Astrocyte of the hippocampus (primary cell): ENCODE data around the gene KMT2B.
A peak's percentile ranks its signal among the peaks of the same experiment; 100 is the strongest.

ENCODE experiments used
- DNase-seq: peaks from one replicate; pipeline ENCODE4 v3.0.0; 2011; ENCODE audit warnings: low read depth, low spot score

KMT2B gene

DNA sequence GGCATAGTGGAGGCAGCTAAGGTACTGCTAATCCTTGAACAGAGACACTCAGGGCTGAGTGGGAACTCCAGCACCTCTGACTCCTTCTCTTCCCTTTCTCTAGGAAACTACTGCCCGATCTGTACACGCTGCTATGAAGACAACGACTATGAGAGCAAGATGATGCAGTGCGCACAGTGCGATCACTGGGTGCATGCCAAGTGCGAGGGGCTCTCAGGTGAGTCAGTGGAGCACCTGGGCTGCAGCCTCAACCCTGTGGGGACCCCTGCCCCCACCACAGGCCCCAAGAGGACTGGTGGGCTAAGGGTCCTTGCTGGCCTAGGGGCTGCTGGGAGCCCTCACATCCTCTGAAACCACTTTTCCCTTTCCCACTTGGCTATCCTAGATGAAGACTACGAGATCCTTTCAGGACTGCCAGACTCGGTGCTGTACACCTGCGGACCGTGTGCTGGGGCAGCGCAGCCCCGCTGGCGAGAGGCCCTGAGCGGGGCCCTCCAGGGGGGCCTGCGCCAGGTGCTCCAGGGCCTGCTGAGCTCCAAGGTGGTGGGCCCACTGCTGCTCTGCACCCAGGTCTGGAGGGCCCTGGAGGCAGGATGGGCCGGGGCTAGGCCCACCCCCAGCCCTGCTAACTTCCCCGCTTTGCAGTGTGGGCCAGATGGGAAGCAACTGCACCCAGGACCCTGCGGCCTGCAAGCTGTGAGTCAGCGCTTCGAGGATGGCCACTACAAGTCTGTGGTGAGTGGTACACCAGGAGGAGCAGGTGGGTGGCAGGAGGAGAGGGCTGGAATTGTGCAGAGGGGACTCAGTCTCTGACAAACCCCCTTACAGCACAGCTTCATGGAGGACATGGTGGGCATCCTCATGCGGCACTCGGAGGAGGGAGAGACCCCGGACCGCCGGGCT lies 9.5 kb downstream of the KMT2B start:
- no peak for DNase-seq

DNA sequence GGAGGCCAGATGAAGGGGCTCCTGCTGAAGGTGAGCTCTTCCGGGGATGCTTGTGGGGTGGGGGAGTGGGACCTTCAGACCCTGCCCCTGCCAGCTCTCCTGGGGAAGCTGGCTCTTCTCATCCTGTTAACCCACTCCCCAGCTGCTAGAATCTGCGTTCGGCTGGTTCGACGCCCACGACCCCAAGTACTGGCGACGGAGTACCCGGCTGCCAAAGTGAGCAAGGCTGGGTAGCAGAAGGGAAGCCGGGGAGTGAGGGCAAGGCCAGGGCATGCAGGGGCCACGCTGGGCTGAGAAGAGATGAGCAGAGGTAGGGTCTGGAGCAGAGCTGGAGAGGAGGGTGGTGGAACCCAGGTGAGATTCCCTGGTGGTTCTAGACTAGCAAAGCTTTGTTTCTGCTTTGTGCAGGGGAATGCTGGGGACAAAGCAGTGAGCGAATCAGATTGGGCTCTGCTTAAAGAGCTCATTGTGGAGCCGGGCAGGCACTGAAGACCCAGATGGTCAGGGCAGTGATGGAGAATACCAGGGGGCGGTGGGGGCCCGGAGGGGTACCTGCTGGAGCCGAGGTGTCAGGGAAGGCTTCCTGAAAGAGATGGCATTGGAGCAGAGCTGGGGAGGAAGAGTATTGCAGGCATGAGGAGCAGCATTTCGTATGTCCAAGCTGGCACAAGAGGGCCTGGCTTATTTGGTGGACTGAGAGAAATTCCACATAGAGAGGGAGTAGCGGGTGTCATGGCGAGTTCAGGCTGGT lies 10.3 kb downstream of the KMT2B start:
- no peak for DNase-seq

DNA sequence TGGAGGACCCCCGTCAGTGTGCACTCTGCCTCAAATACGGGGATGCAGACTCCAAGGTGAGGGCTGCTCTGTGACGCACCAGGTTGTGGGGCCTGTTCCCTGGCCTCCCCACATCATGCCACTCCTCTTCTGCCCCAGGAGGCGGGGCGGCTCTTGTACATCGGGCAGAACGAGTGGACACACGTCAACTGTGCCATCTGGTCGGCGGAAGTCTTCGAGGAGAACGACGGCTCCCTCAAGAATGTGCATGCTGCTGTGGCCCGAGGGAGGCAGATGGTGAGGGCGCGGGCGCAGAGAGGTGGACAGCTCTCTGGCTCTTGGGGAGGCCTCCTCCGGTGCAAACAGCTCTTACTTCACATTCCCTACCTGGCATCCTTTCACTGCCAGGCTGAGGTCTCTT lies 11.2 kb downstream of the KMT2B start:
- no peak for DNase-seq

DNA sequence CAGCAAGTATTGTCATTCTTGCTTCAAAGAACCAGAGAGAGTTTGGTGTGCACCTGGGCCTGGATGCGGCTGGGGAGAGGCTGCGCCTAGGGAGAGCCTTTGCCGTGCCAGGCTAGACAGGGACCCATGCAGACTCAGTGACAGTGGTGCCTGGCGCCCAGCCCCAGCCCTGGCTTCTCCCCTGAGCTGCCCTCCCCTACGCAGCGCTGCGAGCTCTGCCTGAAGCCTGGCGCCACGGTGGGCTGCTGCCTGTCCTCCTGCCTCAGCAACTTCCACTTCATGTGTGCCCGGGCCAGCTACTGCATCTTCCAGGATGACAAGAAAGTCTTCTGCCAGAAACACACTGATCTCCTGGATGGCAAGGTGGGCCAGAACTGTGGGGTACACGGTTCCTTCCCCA lies 12.0 kb downstream of the KMT2B start:
- no peak for DNase-seq

DNA sequence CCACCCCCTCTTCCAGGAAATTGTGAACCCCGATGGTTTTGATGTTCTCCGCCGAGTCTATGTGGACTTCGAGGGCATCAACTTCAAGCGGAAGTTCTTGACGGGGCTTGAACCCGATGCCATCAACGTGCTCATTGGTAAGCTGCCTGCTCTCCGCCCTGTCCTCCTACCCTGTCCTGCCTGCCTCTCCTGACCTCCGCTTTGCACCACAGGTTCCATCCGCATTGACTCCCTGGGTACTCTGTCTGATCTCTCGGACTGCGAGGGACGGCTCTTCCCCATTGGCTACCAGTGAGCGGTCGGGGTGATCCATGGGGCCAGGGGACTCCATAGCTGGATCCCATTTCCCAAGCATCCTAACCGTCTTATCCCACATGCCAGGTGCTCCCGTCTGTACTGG lies 12.5 kb downstream of the KMT2B start:
- DNase-seq = no peak

DNA sequence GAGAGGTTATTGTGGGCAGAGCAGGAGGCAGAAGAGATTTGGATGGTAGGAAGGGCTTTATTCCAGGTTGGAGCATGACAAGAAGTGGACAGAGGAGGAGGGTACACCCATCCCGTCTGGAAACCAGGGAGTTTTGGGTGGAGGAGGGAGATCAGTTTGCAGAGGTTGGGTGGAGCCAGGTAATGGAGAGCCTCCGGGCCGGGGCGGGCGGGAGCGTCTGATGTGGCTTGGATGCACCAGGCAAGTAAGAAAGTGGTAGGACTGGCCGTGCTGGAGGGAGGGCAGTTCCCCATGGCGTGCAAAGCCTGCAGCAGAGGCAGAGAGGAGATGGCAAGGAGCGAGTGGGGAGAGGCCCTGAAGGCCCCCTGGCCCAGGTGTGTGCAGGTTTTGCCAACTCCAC lies 13.6 kb downstream of the KMT2B start:
- no peak for DNase-seq

DNA sequence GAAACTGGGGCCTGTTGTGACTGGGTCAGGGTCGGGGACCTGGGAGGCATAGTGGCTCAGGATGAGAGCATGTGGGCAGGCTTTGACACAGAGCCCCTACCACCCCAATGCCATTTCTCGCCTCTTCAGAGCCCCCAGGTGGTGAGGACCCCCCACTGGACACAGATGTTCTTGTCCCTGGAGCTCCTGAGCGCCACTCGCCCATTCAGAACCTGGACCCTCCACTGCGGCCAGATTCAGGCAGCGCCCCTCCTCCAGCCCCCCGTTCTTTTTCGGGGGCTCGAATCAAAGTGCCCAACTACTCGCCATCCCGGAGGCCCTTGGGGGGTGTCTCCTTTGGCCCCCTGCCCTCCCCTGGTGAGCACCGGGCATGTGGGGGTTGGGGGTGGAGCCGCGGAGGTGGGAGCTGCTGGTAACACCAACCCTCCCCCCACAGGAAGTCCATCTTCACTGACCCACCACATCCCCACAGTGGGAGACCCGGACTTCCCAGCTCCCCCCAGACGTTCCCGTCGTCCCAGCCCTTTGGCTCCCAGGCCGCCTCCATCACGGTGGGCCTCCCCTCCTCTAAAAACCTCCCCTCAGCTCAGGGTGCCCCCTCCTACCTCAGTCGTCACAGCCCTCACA lies 14.1 kb downstream of the KMT2B start:
- no peak for DNase-seq

DNA sequence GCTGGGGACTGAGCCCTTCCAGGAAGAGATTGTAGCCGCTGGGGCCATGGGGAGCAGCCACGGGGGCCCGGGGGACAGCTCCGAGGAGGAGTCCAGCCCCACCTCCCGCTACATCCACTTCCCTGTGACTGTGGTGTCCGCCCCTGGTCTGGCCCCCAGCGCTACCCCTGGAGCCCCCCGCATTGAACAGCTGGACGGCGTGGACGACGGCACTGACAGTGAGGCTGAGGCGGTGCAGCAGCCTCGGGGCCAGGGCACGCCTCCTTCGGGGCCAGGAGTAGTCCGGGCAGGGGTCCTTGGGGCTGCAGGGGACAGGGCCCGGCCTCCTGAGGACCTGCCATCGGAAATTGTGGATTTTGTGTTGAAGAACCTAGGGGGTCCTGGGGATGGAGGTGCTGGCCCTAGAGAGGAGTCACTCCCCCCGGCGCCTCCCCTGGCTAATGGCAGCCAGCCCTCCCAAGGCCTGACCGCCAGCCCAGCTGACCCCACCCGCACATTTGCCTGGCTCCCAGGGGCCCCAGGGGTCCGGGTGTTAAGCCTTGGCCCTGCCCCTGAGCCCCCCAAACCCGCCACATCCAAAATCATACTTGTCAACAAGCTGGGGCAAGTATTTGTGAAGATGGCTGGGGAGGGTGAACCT lies 14.9 kb downstream of the KMT2B start:
- DNase-seq = no peak

DNA sequence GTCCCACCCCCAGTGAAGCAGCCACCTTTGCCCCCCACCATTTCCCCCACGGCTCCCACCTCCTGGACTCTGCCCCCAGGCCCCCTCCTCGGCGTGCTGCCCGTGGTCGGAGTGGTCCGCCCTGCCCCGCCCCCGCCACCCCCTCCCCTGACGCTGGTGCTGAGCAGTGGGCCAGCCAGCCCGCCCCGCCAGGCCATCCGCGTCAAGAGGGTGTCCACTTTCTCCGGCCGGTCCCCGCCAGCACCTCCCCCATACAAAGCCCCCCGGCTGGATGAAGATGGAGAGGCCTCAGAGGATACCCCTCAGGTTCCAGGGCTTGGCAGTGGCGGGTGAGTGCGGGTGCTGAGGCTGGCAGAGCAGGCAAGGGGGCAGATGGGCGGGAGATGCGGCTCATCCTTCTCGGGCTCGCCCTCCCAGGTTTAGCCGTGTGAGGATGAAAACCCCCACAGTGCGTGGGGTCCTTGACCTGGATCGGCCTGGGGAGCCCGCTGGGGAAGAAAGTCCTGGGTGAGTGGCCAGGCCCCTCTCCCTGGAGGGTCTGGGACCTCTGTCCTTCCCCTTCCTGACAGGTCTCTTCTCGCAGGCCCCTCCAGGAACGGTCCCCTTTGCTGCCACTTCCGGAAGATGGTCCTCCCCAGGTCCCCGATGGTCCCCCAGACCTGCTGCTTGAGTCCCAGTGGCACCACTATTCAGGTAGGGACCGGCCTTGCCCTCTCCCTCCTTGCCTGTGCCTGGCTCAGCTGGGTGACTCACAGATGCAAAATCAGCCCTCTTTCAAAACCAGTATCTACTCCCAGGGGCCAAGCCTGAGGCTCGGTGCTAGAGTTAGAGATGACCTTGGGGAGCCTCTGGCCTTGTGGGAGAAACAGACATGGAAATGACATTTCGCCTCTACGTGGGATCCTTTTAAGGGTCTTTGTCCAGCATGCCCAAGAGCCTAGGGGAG lies 15.7 kb downstream of the KMT2B start:
- DNase-seq = no peak

DNA sequence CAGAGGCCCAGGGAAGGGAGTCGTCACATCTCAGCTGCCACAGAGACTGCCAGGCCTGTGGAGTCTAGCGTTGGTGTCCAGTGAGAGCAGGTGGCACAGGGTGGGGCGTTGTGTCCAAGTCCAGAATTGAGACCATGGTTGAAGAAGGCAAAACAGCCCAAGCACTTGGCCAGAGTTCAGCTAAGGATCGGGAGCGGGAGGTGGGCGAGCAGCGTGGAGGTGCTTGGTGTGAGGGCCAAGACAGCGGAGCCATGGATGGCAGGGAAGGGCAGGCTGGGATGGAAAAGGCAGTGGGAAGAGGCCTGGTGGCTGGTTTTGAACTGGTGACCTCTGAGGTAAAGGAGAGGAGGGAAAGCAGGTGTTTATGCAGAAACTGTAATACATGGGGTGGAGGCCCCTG lies 16.5 kb downstream of the KMT2B start:
- no peak for DNase-seq

DNA sequence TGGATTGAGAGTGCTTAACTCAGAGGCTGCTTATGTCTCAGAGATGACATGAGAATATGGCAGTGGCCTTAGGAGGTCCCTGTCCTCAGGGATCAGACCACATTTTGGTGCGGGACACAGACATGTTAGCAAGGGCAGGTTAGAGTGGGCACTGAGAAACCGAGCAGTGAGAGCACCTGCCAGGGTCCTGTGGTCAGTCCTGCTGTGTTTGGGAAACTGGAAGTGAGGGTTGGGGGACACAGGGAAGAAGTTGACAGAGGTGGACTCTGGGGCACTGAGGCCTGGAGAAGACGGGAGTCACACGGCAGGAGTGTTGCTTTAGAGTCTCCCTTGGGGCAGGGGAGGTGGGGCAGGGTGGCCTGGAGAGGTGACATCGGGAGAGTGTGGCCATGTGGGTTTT lies 17.1 kb downstream of the KMT2B start:
- DNase-seq = no peak

DNA sequence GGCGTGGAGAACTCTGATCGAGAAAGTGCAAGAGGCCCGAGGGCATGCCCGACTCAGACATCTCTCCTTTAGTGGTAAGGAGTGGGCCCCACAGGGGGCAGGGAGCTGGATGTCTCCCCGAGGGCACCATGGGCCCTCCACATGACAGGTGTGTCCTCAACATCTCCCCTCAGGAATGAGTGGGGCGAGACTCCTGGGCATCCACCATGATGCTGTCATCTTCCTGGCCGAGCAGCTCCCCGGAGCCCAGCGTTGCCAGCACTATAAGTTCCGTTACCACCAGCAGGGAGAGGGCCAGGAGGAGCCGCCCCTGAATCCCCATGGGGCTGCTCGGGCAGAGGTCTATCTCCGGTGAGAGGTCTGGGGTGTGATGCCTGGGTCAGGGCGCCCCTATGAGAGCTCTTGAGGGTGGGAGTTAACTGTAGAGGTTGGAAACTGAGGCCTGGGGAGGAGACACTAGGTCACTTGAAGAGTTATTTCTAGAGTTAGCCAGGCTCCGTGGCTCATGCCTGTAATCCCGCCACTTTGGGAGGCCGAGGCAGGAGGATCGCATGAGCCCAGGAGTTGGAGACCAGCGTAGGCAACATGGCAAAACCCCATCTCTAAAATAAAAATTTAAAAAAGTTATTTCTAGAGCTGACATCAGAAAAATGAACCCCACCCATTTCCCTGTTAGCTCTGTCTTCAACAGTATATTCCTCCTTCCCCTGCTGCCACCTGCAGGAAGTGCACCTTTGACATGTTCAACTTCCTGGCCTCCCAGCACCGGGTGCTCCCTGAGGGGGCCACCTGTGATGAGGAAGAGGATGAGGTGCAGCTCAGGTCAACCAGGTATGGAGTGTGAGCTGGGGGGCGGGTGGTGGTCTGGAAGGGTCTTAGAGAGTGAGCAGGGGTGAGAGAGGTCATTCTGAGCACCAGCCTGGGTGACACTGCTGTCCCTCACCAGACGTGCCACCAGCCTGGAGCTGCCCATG lies 19.4 kb downstream of the KMT2B start:
- DNase-seq = no peak

DNA sequence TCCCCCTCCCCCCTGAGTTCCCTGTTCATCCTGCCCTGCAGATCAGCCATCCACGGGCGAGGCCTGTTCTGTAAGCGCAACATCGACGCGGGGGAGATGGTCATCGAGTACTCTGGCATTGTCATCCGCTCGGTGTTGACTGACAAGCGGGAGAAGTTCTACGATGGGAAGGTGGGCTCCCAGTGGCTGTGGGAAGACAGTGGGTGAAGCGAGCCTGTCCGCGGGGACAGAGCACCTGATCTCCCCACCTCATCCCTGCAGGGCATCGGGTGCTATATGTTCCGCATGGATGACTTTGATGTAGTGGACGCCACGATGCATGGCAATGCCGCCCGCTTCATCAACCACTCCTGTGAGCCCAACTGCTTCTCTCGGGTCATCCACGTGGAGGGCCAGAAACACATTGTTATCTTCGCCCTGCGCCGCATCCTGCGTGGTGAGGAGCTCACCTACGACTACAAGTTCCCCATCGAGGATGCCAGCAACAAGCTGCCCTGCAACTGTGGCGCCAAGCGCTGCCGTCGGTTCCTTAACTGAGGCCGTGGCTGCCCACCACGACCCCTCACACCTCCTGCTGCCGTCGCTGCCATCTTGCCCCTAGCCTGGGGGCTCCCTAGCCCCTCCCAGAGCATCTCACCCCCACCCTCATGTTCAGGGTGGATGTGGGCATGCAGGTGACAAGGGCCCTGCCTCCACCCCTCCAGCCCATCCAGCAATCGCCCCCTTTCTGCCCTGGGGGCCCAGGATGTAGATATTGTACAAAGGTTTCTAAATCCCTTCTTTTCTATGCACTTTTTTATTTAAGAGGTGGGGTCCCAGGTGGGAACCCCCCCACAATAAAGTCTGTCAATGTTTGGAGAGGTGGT lies 20.5 kb downstream of the KMT2B start:
- no peak for DNase-seq

DNA sequence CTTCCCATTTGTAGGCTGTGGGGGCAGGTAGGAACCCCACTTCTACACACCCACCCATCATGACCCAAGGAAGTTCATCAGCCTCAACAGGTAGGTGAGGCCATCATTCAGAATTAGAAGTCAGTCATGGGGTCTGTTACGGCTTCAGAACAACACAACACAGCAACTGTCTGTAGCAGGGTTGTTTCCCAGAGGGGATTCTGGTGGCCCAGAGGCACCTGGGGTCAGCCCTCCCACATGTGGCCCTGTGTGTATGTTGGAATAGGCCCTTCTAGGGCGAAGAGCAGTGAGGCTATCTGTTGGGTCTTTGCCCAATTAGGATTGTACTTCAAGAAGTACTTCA lies 21.1 kb downstream of the KMT2B start:
- DNase-seq = no peak

DNA sequence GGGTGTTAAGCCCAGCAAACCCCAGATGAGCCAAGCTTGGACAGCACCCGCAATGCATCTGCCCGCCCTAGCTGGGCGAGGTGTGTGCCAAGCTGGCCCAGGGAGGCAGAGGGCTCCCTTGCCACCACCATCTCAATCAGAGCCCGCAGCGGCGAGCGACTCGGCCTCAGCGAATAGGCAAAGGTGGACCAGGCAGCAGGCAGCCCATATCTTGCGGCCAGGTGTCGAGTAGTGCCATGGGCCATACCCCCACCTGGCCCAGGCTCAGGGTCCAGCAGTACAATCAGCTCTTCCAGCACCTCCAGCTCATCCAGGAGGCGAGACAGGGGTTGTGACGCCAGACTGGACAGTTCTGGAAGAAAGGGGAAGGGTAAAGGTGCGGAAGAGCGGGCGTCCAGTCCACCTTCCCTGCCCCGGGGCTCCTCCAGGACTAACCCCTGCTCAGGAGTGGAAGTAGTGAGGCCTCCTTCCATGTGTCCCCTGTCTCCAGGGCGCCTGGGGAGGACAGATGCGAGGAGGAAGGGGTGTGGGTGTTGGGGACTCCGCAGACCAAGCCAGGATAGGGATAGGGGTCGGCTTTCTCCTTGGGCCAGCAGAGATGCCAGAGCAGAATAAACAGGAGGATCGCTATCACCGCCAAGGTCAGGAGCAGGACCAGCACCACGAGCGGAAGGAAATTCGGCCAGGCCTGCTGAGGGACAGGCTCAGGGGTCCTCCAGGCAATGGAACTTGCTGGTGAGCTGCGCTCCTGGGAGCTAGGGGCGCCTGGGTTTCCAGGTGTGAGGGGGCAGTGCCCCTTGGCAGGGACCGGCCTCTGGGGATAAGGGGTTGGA lies 21.7 kb downstream of the KMT2B start:
- no peak for DNase-seq

DNA sequence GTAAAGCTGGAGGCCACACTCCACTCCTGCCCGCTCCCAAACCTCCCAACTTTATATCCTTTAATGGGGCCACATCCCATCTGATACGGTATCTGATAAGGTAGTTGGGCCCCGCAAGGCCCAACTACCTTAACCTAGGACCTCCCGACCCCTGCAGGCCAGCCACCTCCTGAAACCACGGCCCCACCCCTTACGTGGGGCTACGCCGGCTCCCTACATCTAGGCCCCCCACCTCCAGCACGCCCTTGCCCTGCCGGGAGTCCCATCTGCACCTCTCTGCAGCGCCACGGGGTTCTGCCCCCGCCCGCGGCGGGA lies 22.3 kb downstream of the KMT2B start:
- DNase-seq = no peak

DNA sequence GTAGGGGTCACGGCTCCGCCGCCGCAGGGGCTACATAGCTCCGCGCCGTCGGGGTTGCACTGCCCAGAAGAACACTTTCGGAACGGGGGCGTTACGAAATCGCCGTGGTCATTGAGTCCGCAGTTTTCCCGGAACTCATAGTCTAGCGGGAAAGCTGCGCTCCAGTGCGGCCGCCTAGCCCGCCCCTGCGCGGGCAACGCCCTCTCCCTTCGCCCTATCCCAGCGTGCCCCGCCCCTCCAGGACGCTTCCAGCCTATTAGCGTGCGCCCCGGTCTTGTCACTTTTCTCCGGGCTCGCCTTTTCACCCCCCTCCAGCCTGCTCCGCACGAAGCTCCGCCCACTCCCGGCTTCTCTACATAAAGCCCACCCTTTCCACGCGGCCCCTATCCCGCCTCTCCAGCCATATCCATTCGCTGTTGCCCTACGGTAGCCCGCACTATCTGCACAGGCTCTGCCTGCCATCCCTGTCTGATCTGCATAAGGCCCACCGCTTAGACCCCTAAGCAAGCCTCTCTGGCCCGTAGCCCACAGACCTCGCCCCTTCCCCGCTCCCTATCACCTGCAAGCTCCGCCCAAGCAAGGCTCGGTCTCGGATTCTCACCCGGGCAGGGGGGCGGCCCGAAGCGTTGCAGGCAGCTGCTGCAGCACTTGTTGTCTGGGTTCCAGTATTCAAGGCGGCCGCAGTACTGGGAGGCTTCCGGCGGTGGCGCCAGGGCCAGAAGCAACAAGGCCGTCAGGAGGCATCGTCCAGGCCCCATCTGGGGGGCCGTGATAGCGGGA lies 22.8 kb downstream of the KMT2B start:
- DNase-seq = peak; percentile 99

DNA sequence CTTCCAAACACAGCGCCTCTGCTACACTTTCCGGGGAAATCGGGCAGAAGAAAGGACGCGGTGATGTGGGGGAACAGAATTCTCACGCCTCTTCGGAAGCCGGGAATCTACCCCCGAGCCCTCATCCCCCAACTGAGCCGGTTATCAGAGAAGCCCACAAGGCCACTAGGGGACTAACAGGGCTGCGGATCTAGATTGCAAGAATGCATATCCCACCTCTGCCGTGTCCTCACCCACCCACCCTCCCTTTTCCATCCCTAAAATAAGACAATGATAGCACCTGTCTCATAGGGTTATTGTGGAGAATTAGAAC lies 23.4 kb downstream of the KMT2B start:
- DNase-seq = no peak
